Stimulated activated CD4-positive, alpha-beta T cell treated with anti-CD3 and anti-CD28 coated beads, Interleukin-4, amount 100 ng/mL, for 4 hours (primary cell): ENCODE results near the gene ZNF512B.
"Not testable (repeated sequence)": the region's sequence is repeated elsewhere in the genome, so short reads cannot be mapped to it uniquely, and the experiment has no call there.

ENCODE experiments used
- DNase-seq, 2 experiments: peaks; one replicate each; pipeline ENCODE4 v3.0.0-alpha.2; 2020

ZNF512B gene

GRCh38 chr20:63978319-63979228 lies 8.8 kb upstream of the ZNF512B start:
- peak; percentile 46 to 63 for DNase-seq

GRCh38 chr20:63977739-63978276 lies 8.1 kb upstream of the ZNF512B start:
- peak; percentile 48 to 60 for DNase-seq

- no peak for DNase-seq
Observed at GRCh38 chr20:63976980-63977738, 7.4 kb upstream of the ZNF512B start.

- DNase-seq, result not testable (repeated sequence)
Observed at GRCh38 chr20:63976511-63976910, 6.8 kb upstream of the ZNF512B start.

GRCh38 chr20:63974402-63975200 lies 4.9 kb upstream of the ZNF512B start:
- no peak for DNase-seq

GRCh38 chr20:63973636-63974401 lies 4.1 kb upstream of the ZNF512B start:
- peak; percentile 64 to 86 for DNase-seq

GRCh38 chr20:63973160-63973479 lies 3.4 kb upstream of the ZNF512B start:
- no peak for DNase-seq

GRCh38 chr20:63972312-63973159 lies 2.8 kb upstream of the ZNF512B start:
- DNase-seq, result no peak

GRCh38 chr20:63971960-63972311 lies 2.2 kb upstream of the ZNF512B start:
- DNase-seq, result not testable (repeated sequence)

- DNase-seq, result no peak
Observed at GRCh38 chr20:63970714-63971431, 1.1 kb upstream of the ZNF512B start.

GRCh38 chr20:63968928-63969760 lies 586 bp downstream of the ZNF512B start:
- peak in 1 of 2 experiments; percentile 41 for DNase-seq

- DNase-seq, result no peak
Observed at GRCh38 chr20:63968136-63968927, 1.4 kb downstream of the ZNF512B start.

GRCh38 chr20:63967330-63968135 lies 2.2 kb downstream of the ZNF512B start:
- no peak for DNase-seq

- no peak for DNase-seq
Observed at GRCh38 chr20:63966944-63967322, 2.8 kb downstream of the ZNF512B start.

GRCh38 chr20:63966172-63966943 lies 3.4 kb downstream of the ZNF512B start:
- DNase-seq, result no peak

GRCh38 chr20:63964412-63964811 lies 5.3 kb downstream of the ZNF512B start:
- no peak for DNase-seq

- no peak for DNase-seq
Observed at GRCh38 chr20:63963784-63964301, 5.9 kb downstream of the ZNF512B start.
